Measurements from ENCODE around the gene ASAP3.

- TF ChIP-seq CTCF (conservative IDR thresholded peaks at IDR 0.05 in 1 of 2, IDR thresholded peaks at IDR 0.05 in 1 of 2; ENCODE audit: extremely low read depth in 1 of 2, insufficient read depth in 1 of 2, low read depth in 1 of 2, low read length in 2 of 2) (no peak), EZH2 (IDR thresholded peaks at IDR 0.05; ENCODE audit: borderline replicate concordance, low read length) (no peak)
Observed at GRCh38 chr1:23509896-23510295, 25.9 kb upstream of the ASAP3 start.
